AG09319 (cell line): ENCODE data around the gene CNOT3.

Experiments used
- DNase-seq: peaks from one replicate; pipeline ENCODE4 v3.0.0-alpha.2; 2010; ENCODE audit warnings: low read depth; ENCODE audit errors: extremely low read depth
- CTCF ChIP-seq: IDR thresholded peaks from 2 replicates; pipeline ENCODE4 v1.5.1; 2011; ENCODE audit warnings: low read depth, mild to moderate bottlenecking, inconsistent platforms, low read length, moderate library complexity

CNOT3 gene

GRCh38 chr19:54100561-54100960, 37.0 kb upstream of the CNOT3 start, which contains the start of gene OSCAR:
Gene OSCAR, minus strand, starts transcription at chr19:54100803. Its CDS starts 11 bp downstream, at chr19:54100792.
- no peak for DNase-seq
- no peak for TF ChIP-seq CTCF

GRCh38 chr19:54102421-54103169, 35.0 kb upstream of the CNOT3 start, which contains the start of gene NDUFA3:
Gene NDUFA3, plus strand, starts transcription at chr19:54102855. Its CDS starts 24 bp downstream, at chr19:54102879.
- DNase-seq = peak; percentile 96
- no peak for TF ChIP-seq CTCF

GRCh38 chr19:54104998-54105715, 32.4 kb upstream of the CNOT3 start:
- no peak for TF ChIP-seq CTCF
- DNase-seq = no peak

GRCh38 chr19:54105796-54106195, 31.8 kb upstream of the CNOT3 start:
- no peak for TF ChIP-seq CTCF
- no peak for DNase-seq

GRCh38 chr19:54106716-54107115, 30.8 kb upstream of the CNOT3 start:
- TF ChIP-seq CTCF = no peak
- no peak for DNase-seq

GRCh38 chr19:54107876-54108490, 29.6 kb upstream of the CNOT3 start:
- DNase-seq = no peak
- no peak for TF ChIP-seq CTCF

- TF ChIP-seq CTCF = no peak
- no peak for DNase-seq
Measured at GRCh38 chr19:54108496-54108895, 29.1 kb upstream of the CNOT3 start.
